Endodermal cell (in vitro differentiated cells): ENCODE measurements around the gene KCNV2. TPM values are rescaled to one million over a fixed set of nuclear protein-coding genes. Genes with fewer than 3 reads are reported as not detected.
A peak's percentile ranks its signal among the peaks of the same experiment; 100 is the strongest.

ENCODE experiments used
- DNase-seq: peaks from one replicate; pipeline ENCODE4 v3.0.0-alpha.2; 2017
- H3K27ac ChIP-seq: 2 replicates; pipeline ENCODE4 v1.5.1; 2013; ENCODE audit warnings: mild to moderate bottlenecking, low read depth, low read length, moderate library complexity
- H3K27me3 ChIP-seq: 2 replicates; pipeline ENCODE4 v1.6.1; 2013; ENCODE audit warnings: mild to moderate bottlenecking, low read length, moderate library complexity; ENCODE audit not compliant: insufficient read depth, control insufficient read depth, poor library complexity, severe bottlenecking
- H3K36me3 ChIP-seq: 2 replicates; pipeline ENCODE4 v1.7.0; 2013; ENCODE audit warnings: mild to moderate bottlenecking, low read length, moderate library complexity; ENCODE audit not compliant: control insufficient read depth, insufficient read depth
- H3K4me1 ChIP-seq: one replicate; pipeline ENCODE4 v1.7.0; 2013; ENCODE audit warnings: low read length; ENCODE audit not compliant: control insufficient read depth, insufficient read depth
- H3K4me3 ChIP-seq: 2 replicates; pipeline ENCODE4 v1.5.1; 2013; ENCODE audit warnings: mild to moderate bottlenecking, low read length, moderate library complexity
- H3K9ac ChIP-seq: 2 replicates; pipeline ENCODE4 v1.6.1; 2013; ENCODE audit warnings: mild to moderate bottlenecking, low read length, moderate library complexity; ENCODE audit not compliant: poor library complexity, severe bottlenecking; ENCODE audit errors: extremely low read depth
- H3K9me3 ChIP-seq: 2 replicates; pipeline ENCODE4 v1.6.1; 2013; ENCODE audit warnings: mild to moderate bottlenecking, low read length, moderate library complexity; ENCODE audit not compliant: control insufficient read depth
- H3K27ac Mint-ChIP-seq: 2 replicates; pipeline ENCODE4 v1.8.0; 2020; ENCODE audit warnings: mixed read lengths
- H3K27me3 Mint-ChIP-seq: 2 replicates; pipeline ENCODE4 v1.8.0; 2021; ENCODE audit warnings: mild to moderate bottlenecking, mixed read lengths; ENCODE audit not compliant: insufficient read depth
- H3K36me3 Mint-ChIP-seq: 2 replicates; pipeline ENCODE4 v1.8.0; 2020; ENCODE audit warnings: low read depth, mixed read lengths
- H3K4me1 Mint-ChIP-seq: 2 replicates; pipeline ENCODE4 v1.8.0; 2020; ENCODE audit warnings: mixed read lengths
- H3K4me3 Mint-ChIP-seq: 2 replicates; pipeline ENCODE4 v1.8.0; 2020; ENCODE audit warnings: mild to moderate bottlenecking, moderate library complexity, mixed read lengths
- H3K9me3 Mint-ChIP-seq: 2 replicates; pipeline ENCODE4 v1.8.0; 2020; ENCODE audit warnings: mild to moderate bottlenecking, mixed read lengths
- WGBS, 2 experiments: methylation state at CpG; one replicate each; pipeline versions ENCODE4 v1.1.5 to v1.1.7; 2013; ENCODE audit warnings: missing lambda C conversion rate in 2 of 2, mixed read lengths in 1 of 2; ENCODE audit not compliant: insufficient coverage in 1 of 2, insufficient read length in 1 of 2; 5-methylcytosine and 5-hydroxymethylcytosine counted together
- long read RNA-seq, 4 experiments: library from polyadenylated mRNA in 2 of 4; library from RNA in 1 of 4; library from capped mRNA in 1 of 4; stranded (forward) in 3 of 4; unstranded in 1 of 4; transcript quantifications; one replicate each; pipeline ENCODE4 v2.0.0, GENCODE V29; 2020 to 2021; ENCODE audit warnings: inconsistent platforms in 1 of 4
- polyA plus RNA-seq, 2 experiments: library from polyadenylated mRNA; stranded (reverse); fragments of 50-300 nt; gene quantifications; one replicate each; pipeline ENCODE4 v1.2.3, GENCODE V29; 2013
- total RNA-seq, 2 donors: library from RNA; stranded (reverse); fragmentation: NEBNext Ultra II Directional in 1 of 2; extraction: Animal tissue kit (Norgen Biotek cat#: 25700) in 1 of 2; gene quantifications; 2 replicates in 1 of 2; 3 replicates in 1 of 2; pipeline ENCODE4 v1.2.1, GENCODE V29; 2021
- TF ChIP-seq, protein P1 (sequence below): fragments of 200-600 bp; sonication (generic); conservative IDR thresholded peaks from 2 replicates; pipeline ENCODE4 v1.5.0; 2021; ENCODE audit warnings: antibody characterized with exemption, mild to moderate bottlenecking

The KCNV2 gene
- total RNA-seq = 1 to 10 TPM; 1.2 to 2.0 TPM
- 0.18 TPM for polyA plus RNA-seq (2013, experiment 1 of 2)
- 0.29 TPM for polyA plus RNA-seq (2013, experiment 2 of 2)
- long read RNA-seq, experiment 1, partial matches to known transcripts = 0 of 1 reads
- long read RNA-seq, experiment 1, other reads (novel, unspliced or antisense) = 0 of 1 reads
- long read RNA-seq, experiment 2, transcript KCNV2-201 (2 exons, 2,186 nt) = major isoform, 22 of 27 reads
- long read RNA-seq, experiment 2, partial matches to known transcripts = 0 of 27 reads
- long read RNA-seq, experiment 2, other reads (novel, unspliced or antisense) = 5 of 27 reads
- long read RNA-seq, experiment 3, transcript KCNV2-201 (2 exons, 2,186 nt) = major isoform, 16 of 18 reads
- long read RNA-seq, experiment 3, partial matches to known transcripts = 0 of 18 reads
- long read RNA-seq, experiment 3, other reads (novel, unspliced or antisense) = 2 of 18 reads
- long read RNA-seq, experiment 4, partial matches to known transcripts = 0 of 3 reads
- long read RNA-seq, experiment 4, other reads (novel, unspliced or antisense) = 0 of 3 reads

DNA sequence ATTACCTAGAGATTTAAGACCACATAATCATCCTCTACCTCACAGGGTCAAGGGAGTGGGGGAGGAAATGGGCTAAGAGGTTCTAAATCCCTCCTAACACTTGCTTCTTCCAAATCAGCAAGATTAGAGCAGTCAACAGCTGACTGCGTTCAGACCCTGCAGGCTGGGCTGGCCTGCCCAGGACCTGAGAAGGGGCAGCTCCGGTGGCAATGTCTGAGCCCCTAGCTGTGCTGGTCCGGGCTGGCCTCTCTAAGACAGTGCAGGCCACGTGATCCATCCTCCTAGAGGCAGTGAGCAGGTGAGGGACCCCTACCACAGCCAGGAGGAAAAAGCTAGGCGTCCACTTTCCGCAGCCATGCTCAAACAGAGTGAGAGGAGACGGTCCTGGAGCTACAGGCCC, at the start of gene KCNV2:
Gene KCNV2, plus strand, starts transcription at position 126 of the 400 bp plus-strand sequence. Its CDS starts 230 bp downstream, at position 356.
- peaks cover 10% of the 10 kb centered on the region for H3K9me3 Mint-ChIP-seq
- H3K9ac ChIP-seq = no peak within 1 kb of the TSS
- peaks cover 34% of the 10 kb centered on the region for H3K4me1 Mint-ChIP-seq
- no peak within 1 kb of the TSS for H3K4me3 Mint-ChIP-seq
- H3K4me1 ChIP-seq = peaks cover 7% of the 10 kb centered on the region
- H3K9me3 ChIP-seq = no peaks in the 10 kb centered on the region
- no peaks in the 10 kb centered on the region for H3K36me3 ChIP-seq
- H3K36me3 Mint-ChIP-seq = peaks cover 25% of the 10 kb centered on the region
- no peak within 1 kb of the TSS for H3K4me3 ChIP-seq
- H3K27me3 ChIP-seq = no peaks in the 10 kb centered on the region
- peak within 1 kb of the TSS; percentile 32 for H3K27ac Mint-ChIP-seq
- H3K27me3 Mint-ChIP-seq = no peaks in the 10 kb centered on the region
- no peak for DNase-seq
- no peak within 1 kb of the TSS for H3K27ac ChIP-seq
- WGBS, 2 experiments = 89 to 96% methylated on average over 7 of the region's 7 CpGs
- TF ChIP-seq, protein P1, sequence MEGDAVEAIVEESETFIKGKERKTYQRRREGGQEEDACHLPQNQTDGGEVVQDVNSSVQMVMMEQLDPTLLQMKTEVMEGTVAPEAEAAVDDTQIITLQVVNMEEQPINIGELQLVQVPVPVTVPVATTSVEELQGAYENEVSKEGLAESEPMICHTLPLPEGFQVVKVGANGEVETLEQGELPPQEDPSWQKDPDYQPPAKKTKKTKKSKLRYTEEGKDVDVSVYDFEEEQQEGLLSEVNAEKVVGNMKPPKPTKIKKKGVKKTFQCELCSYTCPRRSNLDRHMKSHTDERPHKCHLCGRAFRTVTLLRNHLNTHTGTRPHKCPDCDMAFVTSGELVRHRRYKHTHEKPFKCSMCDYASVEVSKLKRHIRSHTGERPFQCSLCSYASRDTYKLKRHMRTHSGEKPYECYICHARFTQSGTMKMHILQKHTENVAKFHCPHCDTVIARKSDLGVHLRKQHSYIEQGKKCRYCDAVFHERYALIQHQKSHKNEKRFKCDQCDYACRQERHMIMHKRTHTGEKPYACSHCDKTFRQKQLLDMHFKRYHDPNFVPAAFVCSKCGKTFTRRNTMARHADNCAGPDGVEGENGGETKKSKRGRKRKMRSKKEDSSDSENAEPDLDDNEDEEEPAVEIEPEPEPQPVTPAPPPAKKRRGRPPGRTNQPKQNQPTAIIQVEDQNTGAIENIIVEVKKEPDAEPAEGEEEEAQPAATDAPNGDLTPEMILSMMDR = no peak

DNA sequence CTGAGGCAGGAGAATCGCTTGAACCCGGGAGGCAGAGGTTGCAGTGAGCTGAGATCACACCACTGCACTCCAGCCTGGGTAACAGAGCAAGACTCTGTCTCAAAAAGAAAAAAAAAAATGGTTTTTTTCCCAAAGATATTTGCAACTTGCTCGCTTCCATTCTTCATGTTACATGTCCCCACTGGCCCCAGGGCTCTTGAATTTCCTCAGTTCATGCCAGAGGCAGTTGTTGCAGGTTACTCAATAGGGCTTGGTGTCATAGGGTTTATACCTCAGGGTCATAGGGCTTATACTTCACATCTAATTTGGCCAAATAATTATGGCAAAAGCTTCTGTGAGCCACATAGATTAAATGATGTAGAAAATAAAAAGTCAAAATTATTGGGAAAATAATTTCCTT, 44.1 kb upstream of the KCNV2 start:
- Mint-ChIP-seq H3K36me3 (peaks cover 2% of the 10 kb centered on the region), H3K27ac (no peak overlapping the region), H3K4me1 (peaks cover 13% of the 10 kb centered on the region), H3K9me3 (peaks cover 2% of the 10 kb centered on the region), H3K27me3 (no peaks in the 10 kb centered on the region), H3K4me3 (no peak overlapping the region)
- 94 to 100% methylated on average over 1 to 2 of the region's 3 CpGs for WGBS, 2 experiments
- H3K36me3 ChIP-seq = no peaks in the 10 kb centered on the region
- H3K4me3 ChIP-seq = no peak overlapping the region
- DNase-seq = no peak
- no peak overlapping the region for H3K9ac ChIP-seq
- H3K9me3 ChIP-seq = peaks cover under 1% of the 10 kb centered on the region
- no peak overlapping the region for H3K27ac ChIP-seq
- H3K27me3 ChIP-seq = no peaks in the 10 kb centered on the region
- TF ChIP-seq, protein P1 = no peak
- H3K4me1 ChIP-seq = no peaks in the 10 kb centered on the region

DNA sequence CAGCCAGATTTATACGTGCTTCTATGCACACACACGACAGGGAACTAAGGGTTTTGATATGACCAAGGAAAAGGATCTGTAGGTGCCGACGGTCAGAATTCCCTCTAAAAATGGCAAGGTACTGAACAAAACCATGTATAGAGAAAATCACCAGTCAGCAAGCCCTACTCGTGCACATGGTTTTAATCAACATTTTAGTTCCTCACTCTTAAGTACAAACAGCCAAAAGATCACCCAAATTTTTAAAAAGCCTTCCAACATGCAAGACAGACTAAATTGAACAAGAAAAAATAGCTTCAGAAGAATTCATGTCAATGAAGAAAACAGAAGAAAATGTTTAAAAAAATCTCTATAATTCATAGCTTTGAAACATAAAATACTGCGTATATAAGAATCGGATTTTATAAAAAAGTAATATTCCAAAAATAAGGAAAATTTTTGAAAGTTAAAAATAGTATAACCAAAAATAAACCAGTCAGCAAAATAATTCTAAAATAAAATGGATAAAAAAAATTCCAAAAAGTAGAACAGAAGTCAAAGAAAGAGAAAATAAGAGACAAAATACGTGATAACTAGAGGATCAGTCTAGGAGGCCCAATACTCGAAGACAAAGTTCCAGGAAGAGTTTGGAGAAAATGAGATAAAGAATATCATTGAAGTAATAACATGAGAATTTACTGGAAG, 43.0 kb upstream of the KCNV2 start:
- H3K36me3 ChIP-seq = no peaks in the 10 kb centered on the region
- no peak overlapping the region for H3K27ac ChIP-seq
- WGBS, 2 experiments = 93 to 98% methylated on average over 5 to 7 of the region's 9 CpGs
- H3K4me1 ChIP-seq = no peaks in the 10 kb centered on the region
- H3K27me3 Mint-ChIP-seq = no peaks in the 10 kb centered on the region
- H3K27me3 ChIP-seq = no peaks in the 10 kb centered on the region
- no peak overlapping the region for H3K4me3 ChIP-seq
- no peak overlapping the region for H3K9ac ChIP-seq
- DNase-seq = no peak
- H3K9me3 ChIP-seq = no peaks in the 10 kb centered on the region
- peaks cover 21% of the 10 kb centered on the region for H3K4me1 Mint-ChIP-seq
- no peak overlapping the region for H3K4me3 Mint-ChIP-seq
- H3K9me3 Mint-ChIP-seq = no peaks in the 10 kb centered on the region
- TF ChIP-seq, protein P1 = no peak
- H3K36me3 Mint-ChIP-seq = no peaks in the 10 kb centered on the region
- H3K27ac Mint-ChIP-seq = no peak overlapping the region
